BLaER1 treated with 17β-estradiol and CSF1 and Interleukin-3, amounts not matched to agents 10 nM and 100 nM (cell line): Measurements from ENCODE around the gene AGAP1.

Source experiments
- H3K27ac ChIP-seq, 11 experiments: shearing (Covaris generic); formaldehyde crosslinking; 2 replicates each; pipeline ENCODE4 v1.8.1; 2022
- H3K27me3 ChIP-seq, 11 experiments: shearing (Covaris generic); formaldehyde crosslinking; 2 replicates each; pipeline ENCODE4 v1.8.1; 2022
- H3K36me3 ChIP-seq, 11 experiments: shearing (Covaris generic); formaldehyde crosslinking; 2 replicates each; pipeline ENCODE4 v1.8.1; 2022
- H3K4me1 ChIP-seq, 10 experiments: shearing (Covaris generic); formaldehyde crosslinking; 2 replicates each; pipeline ENCODE4 v1.8.1; 2022
- H3K4me2 ChIP-seq, 11 experiments: shearing (Covaris generic); formaldehyde crosslinking; 2 replicates each; pipeline ENCODE4 v1.8.1; 2022
- H3K4me3 ChIP-seq, 10 experiments: shearing (Covaris generic); formaldehyde crosslinking; 2 replicates each; pipeline ENCODE4 v1.8.1; 2022
- H3K9ac ChIP-seq, 11 experiments: shearing (Covaris generic); formaldehyde crosslinking; 2 replicates each; pipeline ENCODE4 v1.8.1; 2022
- H3K9me3 ChIP-seq, 11 experiments: shearing (Covaris generic); formaldehyde crosslinking; replicated peaks in 1 of 11; 2 replicates each; pipeline ENCODE4 v1.8.1; 2022
- H4K20me1 ChIP-seq, 11 experiments: shearing (Covaris generic); formaldehyde crosslinking; 2 replicates each; pipeline ENCODE4 v1.8.1; 2022
- Cebpa-rat ChIP-seq, 11 experiments: shearing (Covaris generic); IDR thresholded peaks; 2 replicates each; pipeline ENCODE4 v1.8.1; 2022

AGAP1 gene

DNA sequence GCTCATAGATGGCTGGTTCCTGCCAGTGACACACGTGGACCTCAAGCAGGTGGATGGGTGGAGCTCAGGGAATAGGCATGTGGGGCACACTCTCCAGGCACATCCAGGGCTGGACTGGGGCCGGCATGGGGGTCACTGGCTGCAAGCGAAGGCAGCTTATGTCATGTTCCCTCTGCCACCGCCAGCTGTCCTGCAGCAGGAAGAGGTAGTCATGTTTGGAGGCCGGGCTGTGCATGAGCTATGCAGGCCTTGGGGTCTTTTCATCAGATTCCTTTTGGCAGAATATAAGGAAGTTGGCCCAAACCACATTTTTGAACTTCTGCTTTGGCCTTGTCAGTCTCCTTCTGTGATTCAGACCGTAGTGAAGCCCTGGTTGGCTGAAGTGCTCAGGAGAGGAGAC is 61.5 kb downstream of the AGAP1 start:
- no peak for TF ChIP-seq Cebpa-rat (IDR thresholded peaks at IDR 0.05)

DNA sequence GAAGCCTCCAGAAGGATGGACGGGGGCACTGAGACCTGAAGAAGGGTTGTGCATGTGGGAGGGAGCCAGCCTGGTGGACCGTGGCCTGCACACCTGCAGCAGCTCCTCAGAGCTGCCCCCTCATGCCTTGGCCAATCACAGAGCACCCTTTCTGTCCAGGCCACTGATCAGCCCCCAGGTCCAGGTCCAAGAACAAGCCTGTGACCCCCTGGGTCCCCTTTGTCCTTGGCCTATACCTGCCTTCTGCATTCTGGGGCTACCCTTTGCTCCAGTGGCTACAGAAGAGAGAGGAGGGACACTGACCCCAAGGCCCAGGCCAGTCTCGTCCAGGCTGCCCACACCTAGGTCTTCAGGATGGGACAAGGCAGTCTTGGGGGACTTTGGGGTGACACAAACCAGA is 62.2 kb downstream of the AGAP1 start:
- peak overlapping the region; percentile 61 to 88 (median 70) for H3K4me2 ChIP-seq
- no peaks in the 10 kb centered on the region for H3K36me3 ChIP-seq
- TF ChIP-seq Cebpa-rat (IDR thresholded peaks at IDR 0.05), result no peak
- H3K9ac ChIP-seq, result no peak overlapping the region
- no peak overlapping the region for H3K4me3 ChIP-seq
- H3K9me3 ChIP-seq, result no peaks in the 10 kb centered on the region
- peaks cover 49 to 92% (median 88%) of the 10 kb centered on the region in 10 experiments for H3K4me1 ChIP-seq
- H3K27ac ChIP-seq, result peak overlapping the region in 2 of 11 experiments; percentile 18 to 26; a peak in 4 of 22 replicates
- H3K27me3 ChIP-seq, result peaks cover 0 to 13% (median 0%) of the 10 kb centered on the region in 11 experiments; a peak in 3 of 22 replicates
- peaks cover 87 to 100% (median 95%) of the 10 kb centered on the region in 11 experiments; a peak in 21 of 22 replicates for H4K20me1 ChIP-seq

More for the DNA sequence above, 61.5 kb downstream of the AGAP1 start:
- Histone ChIP-seq H3K36me3 (no peaks in the 10 kb centered on the region), H3K4me3 (no peak overlapping the region), H3K9me3 (no peaks in the 10 kb centered on the region), H4K20me1 (peaks cover 86 to 100% (median 95%) of the 10 kb centered on the region in 11 experiments; a peak in 21 of 22 replicates), H3K27me3 (peaks cover 0 to 6% (median 0%) of the 10 kb centered on the region in 11 experiments; a peak in 2 of 22 replicates), H3K4me2 (peak overlapping the region; percentile 61 to 88 (median 70)), H3K9ac (no peak overlapping the region), H3K27ac (no peak overlapping the region), H3K4me1 (peaks cover 43 to 88% (median 82%) of the 10 kb centered on the region in 10 experiments)

DNA sequence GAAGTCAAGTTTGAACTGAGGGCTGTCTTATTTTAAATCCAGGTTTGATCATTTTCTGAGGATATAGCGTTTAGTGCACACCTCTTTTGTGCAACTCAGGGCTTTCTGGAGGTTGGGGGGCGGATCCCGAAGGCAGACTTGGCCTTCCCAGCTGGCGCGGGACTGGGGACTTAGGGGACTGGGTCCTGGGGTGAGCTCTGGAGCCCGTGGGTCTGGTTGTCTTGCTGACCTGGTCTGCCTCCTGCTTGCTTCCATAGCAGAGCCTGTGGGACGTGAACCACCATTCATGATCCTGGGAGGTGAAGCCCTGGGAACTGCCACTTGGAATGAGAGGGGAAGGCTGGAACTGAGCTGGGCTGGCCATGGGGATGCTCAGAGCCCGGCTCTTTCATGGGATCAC is 63.1 kb downstream of the AGAP1 start:
- H3K4me3 ChIP-seq, result no peak overlapping the region
- no peak overlapping the region for H3K9ac ChIP-seq
- TF ChIP-seq Cebpa-rat (IDR thresholded peaks at IDR 0.05), result no peak
- H3K27me3 ChIP-seq, result peaks cover 0 to 21% (median 0%) of the 10 kb centered on the region in 11 experiments; a peak in 5 of 22 replicates
- H4K20me1 ChIP-seq, result peaks cover 89 to 100% (median 95%) of the 10 kb centered on the region in 11 experiments; a peak in 21 of 22 replicates
- H3K4me1 ChIP-seq, result peaks cover 47 to 92% (median 88%) of the 10 kb centered on the region in 10 experiments
- no peak overlapping the region for H3K4me2 ChIP-seq
- no peaks in the 10 kb centered on the region for H3K36me3 ChIP-seq
- no peaks in the 10 kb centered on the region for H3K9me3 ChIP-seq
- no peak overlapping the region for H3K27ac ChIP-seq

DNA sequence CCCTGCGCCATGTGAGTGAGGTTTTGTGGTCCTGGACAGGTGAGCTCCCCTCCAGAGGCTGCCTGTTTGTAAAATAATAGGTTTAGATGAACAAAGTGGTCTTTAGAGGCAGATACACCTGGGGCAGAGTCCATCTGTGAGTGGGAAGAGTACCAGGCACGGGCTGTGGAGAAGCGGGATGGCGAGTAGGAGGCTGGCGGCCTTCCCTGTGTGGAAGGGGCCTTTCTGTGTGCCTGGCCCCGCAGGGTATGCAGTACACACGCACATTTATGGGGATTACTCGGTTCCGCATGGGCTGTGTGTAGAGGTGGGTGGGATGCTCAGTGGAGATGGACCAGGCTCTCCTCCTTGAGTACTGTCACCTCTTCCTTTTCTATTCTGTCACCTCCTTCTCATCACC is 64.1 kb downstream of the AGAP1 start:
- H3K9ac ChIP-seq, result no peak overlapping the region
- peaks cover 0 to 31% (median 0%) of the 10 kb centered on the region in 11 experiments; a peak in 6 of 22 replicates for H3K27me3 ChIP-seq
- H3K9me3 ChIP-seq, result no peaks in the 10 kb centered on the region
- H3K27ac ChIP-seq, result no peak overlapping the region
- H3K36me3 ChIP-seq, result no peaks in the 10 kb centered on the region
- peak overlapping the region in 8 of 11 experiments; percentile 49 to 99 (median 83); a peak in 11 of 22 replicates for H3K4me2 ChIP-seq
- peaks cover 86 to 100% (median 95%) of the 10 kb centered on the region in 11 experiments; a peak in 21 of 22 replicates for H4K20me1 ChIP-seq
- H3K4me1 ChIP-seq, result peaks cover 41 to 92% (median 88%) of the 10 kb centered on the region in 10 experiments
- H3K4me3 ChIP-seq, result no peak overlapping the region
- TF ChIP-seq Cebpa-rat (IDR thresholded peaks at IDR 0.05), result no peak

DNA sequence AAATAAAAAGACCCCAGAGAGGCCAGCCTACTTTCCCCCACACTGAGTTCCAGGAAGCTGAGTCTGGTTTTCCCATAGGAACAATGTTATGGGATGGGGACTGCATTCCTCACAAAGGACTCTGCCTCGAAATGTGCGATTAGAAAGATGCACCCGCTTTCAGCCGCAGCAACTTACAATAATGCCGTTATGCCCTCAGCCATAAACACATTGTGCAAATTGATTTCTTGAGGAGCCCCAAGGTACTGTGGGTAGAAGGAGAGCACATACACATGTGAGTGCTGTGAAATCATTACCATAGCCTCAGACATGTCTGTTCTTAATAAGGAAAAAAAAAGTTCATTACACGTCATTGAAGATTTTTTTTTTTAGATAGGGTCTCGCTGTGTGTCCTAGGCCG is 64.7 kb downstream of the AGAP1 start:
- Histone ChIP-seq H3K4me1 (peaks cover 46 to 92% (median 89%) of the 10 kb centered on the region in 10 experiments), H3K4me3 (no peak overlapping the region), H3K36me3 (no peaks in the 10 kb centered on the region), H3K27ac (no peak overlapping the region), H3K27me3 (peaks cover 0 to 35% (median 0%) of the 10 kb centered on the region in 11 experiments; a peak in 6 of 22 replicates), H3K9ac (no peak overlapping the region), H4K20me1 (peaks cover 83 to 100% (median 95%) of the 10 kb centered on the region in 11 experiments; a peak in 21 of 22 replicates), H3K9me3 (no peaks in the 10 kb centered on the region), H3K4me2 (peak overlapping the region in 9 of 11 experiments; percentile 49 to 99 (median 76); a peak in 17 of 22 replicates)
- no peak for TF ChIP-seq Cebpa-rat (IDR thresholded peaks at IDR 0.05)

DNA sequence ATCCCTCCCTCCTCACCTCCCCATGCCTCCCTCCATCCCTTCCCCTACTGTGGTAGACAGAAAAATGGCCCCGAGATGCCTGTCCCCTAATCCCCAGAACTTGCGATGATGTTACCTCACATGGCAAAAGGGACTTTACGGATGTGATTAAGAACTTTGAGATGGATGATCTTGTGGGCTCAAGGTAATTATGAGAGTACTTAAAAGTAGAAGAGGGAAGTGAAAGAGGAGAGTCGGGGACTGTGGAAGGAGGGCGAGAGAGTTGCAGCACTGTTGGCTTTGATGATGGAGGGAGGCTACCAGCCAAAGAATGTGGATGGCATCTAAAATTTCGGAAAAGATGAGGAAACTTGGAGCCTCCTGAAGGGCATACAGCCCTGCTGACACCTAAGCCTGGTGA is 66.5 kb downstream of the AGAP1 start:
- Histone ChIP-seq H3K9me3 (no peaks in the 10 kb centered on the region), H3K27me3 (peaks cover 0 to 35% (median 0%) of the 10 kb centered on the region in 11 experiments; a peak in 6 of 22 replicates), H3K4me1 (peaks cover 34 to 91% (median 88%) of the 10 kb centered on the region in 10 experiments), H3K4me2 (peak overlapping the region; percentile 16 to 99 (median 90); a peak in 21 of 22 replicates), H3K4me3 (no peak overlapping the region), H3K36me3 (no peaks in the 10 kb centered on the region), H3K9ac (no peak overlapping the region), H4K20me1 (peaks cover 75 to 100% (median 95%) of the 10 kb centered on the region in 11 experiments; a peak in 21 of 22 replicates), H3K27ac (no peak overlapping the region)
- no peak for TF ChIP-seq Cebpa-rat (IDR thresholded peaks at IDR 0.05)

DNA sequence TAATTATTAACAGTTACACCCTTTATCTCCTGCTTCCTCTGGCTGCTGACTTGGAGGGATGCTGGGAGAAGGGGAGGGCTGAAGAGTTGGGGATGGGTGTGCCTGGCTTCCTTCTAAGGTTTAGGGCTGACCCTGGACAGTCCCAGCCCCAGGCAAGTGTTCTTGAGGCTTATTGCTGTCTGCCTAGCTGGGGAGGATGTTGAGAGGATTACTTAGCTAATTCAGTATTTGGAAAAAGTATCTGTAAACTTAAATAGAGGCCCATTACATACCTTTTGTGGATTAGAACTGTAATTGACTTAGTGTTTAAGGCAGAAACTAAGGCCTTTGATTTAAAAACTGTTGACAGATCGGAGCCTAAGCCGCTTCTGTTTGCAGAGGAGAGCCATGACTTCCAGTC is 67.6 kb downstream of the AGAP1 start:
- TF ChIP-seq Cebpa-rat (IDR thresholded peaks at IDR 0.05), result no peak
- no peaks in the 10 kb centered on the region for H3K36me3 ChIP-seq
- H3K4me3 ChIP-seq, result no peak overlapping the region
- H3K4me1 ChIP-seq, result peaks cover 28 to 86% (median 83%) of the 10 kb centered on the region in 10 experiments
- H3K9ac ChIP-seq, result no peak overlapping the region
- H3K4me2 ChIP-seq, result peak overlapping the region in 9 of 11 experiments; percentile 58 to 99 (median 96); a peak in 18 of 22 replicates
- H4K20me1 ChIP-seq, result peaks cover 65 to 100% (median 91%) of the 10 kb centered on the region in 11 experiments; a peak in 21 of 22 replicates
- H3K9me3 ChIP-seq, result no peaks in the 10 kb centered on the region
- H3K27me3 ChIP-seq, result peaks cover 0 to 35% (median 0%) of the 10 kb centered on the region in 11 experiments; a peak in 6 of 22 replicates
- no peak overlapping the region for H3K27ac ChIP-seq

DNA sequence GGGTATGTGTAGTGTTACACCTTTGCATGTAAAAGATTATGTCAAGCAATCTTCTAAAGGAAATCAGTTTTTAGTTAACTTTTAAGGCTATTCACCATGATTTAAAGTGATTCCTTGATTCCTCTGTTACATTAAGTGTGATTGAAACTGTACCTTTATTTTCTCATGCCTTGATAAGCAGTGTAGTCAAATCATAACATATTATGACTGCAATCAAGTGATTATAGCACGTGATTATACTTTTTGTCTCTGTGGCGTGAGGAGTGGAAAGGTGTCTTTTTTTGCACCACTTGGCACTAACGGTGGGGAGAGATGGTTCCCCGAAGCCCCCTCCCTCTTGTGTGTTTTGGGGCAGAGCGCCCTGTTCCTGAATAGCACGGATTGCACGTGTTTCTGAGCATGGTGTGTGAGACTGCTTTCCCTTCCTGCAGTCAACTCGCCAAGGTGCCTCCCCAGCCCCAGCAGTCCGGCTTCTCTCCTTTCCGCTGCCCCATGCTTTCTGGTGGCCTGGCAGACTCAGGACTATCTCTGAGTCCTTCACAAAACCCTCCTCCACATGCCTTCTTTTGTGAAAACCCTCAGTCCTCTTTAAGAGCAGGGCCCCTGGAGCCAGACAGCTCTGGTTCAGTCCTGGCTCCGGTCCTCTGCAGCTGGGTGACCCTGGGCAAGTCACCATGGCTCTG is 68.4 kb downstream of the AGAP1 start:
- peaks cover 35 to 93% (median 89%) of the 10 kb centered on the region in 10 experiments for H3K4me1 ChIP-seq
- no peaks in the 10 kb centered on the region; a peak in 1 of 22 replicates for H3K36me3 ChIP-seq
- peaks cover 67 to 99% (median 86%) of the 10 kb centered on the region in 11 experiments; a peak in 21 of 22 replicates for H4K20me1 ChIP-seq
- no peak for TF ChIP-seq Cebpa-rat (IDR thresholded peaks at IDR 0.05)
- no peak overlapping the region for H3K4me3 ChIP-seq
- H3K4me2 ChIP-seq, result peak overlapping the region in 9 of 11 experiments; percentile 87 to 99 (median 96); a peak in 19 of 22 replicates
- H3K27ac ChIP-seq, result peak overlapping the region in 2 of 11 experiments; percentile 3 to 69; a peak in 2 of 22 replicates
- peaks cover 0 to 35% (median 0%) of the 10 kb centered on the region in 11 experiments; a peak in 6 of 22 replicates for H3K27me3 ChIP-seq
- peaks cover 0 to 4% (median 0%) of the 10 kb centered on the region in 11 experiments; a peak in 2 of 22 replicates for H3K9me3 ChIP-seq
- H3K9ac ChIP-seq, result 0 out of 22 replicates have a peak overlapping the region, but pooled peaks of 5 of the 11 experiments have one; percentile 11 to 69 (median 21)
